Common myeloid progenitor, CD34-positive (primary cell): Measurements from ENCODE around the gene DYDC2.

Source experiments
- CTCF ChIA-PET: fragments of 350-600 bp; sonication (Branson Sonifier 250); formaldehyde crosslinking; loops from one replicate; lab custom pipeline; 2021; ENCODE audit warnings: antibody characterized with exemption; lab: Charles Lee
- POLR2A ChIA-PET: fragments of 350-600 bp; sonication (Branson Sonifier 250); formaldehyde crosslinking; loops from one replicate; lab custom pipeline; 2021; ENCODE audit warnings: antibody characterized with exemption; lab: Charles Lee
- DNase-seq, 3 donors: peaks; one replicate each; pipeline versions ENCODE4 v3.0.0 to v3.0.0-alpha.2; 2013
- H3K27ac ChIP-seq, 2 experiments: 1 replicate in 1 of 2; 2 replicates in 1 of 2; pipeline ENCODE4 v1.7.0; 2013; ENCODE audit warnings: inconsistent platforms in 2 of 2, low read length in 2 of 2, mild to moderate bottlenecking in 2 of 2, low read depth in 1 of 2, moderate library complexity in 1 of 2; ENCODE audit not compliant: severe bottlenecking in 2 of 2, insufficient read depth in 1 of 2, poor library complexity in 1 of 2
- H3K27me3 ChIP-seq, 5 experiments: replicated peaks in 2 of 5; 1 replicate in 3 of 5; 2 replicates in 2 of 5; pipeline versions ENCODE4 v1.6.1 to v1.7.0; 2013; ENCODE audit warnings: low read length in 4 of 5, mild to moderate bottlenecking in 2 of 5, moderate library complexity in 2 of 5, inconsistent platforms in 1 of 5; ENCODE audit not compliant: insufficient read depth in 5 of 5, control insufficient read depth in 4 of 5
- H3K36me3 ChIP-seq, 4 experiments: 1 replicate in 2 of 4; 2 replicates in 2 of 4; pipeline versions ENCODE4 v1.6.1 to v1.7.0; 2013; ENCODE audit warnings: low read length in 3 of 4, control low read depth in 1 of 4, mild to moderate bottlenecking in 1 of 4; ENCODE audit not compliant: control insufficient read depth in 4 of 4, insufficient read depth in 4 of 4
- H3K4me1 ChIP-seq, 4 experiments: 1 replicate in 3 of 4; 2 replicates in 1 of 4; pipeline versions ENCODE4 v1.6.1 to v1.7.1; 2013; ENCODE audit warnings: low read length in 3 of 4, mild to moderate bottlenecking in 3 of 4, control low read depth in 1 of 4, inconsistent platforms in 1 of 4, moderate library complexity in 1 of 4; ENCODE audit not compliant: control insufficient read depth in 4 of 4, insufficient read depth in 4 of 4; ENCODE audit errors: control extremely low read depth in 1 of 4
- H3K4me3 ChIP-seq, 7 experiments: 1 replicate in 4 of 7; 2 replicates in 3 of 7; pipeline versions ENCODE4 v1.5.1 to v1.7.0; 2013; ENCODE audit warnings: mild to moderate bottlenecking in 7 of 7, low read length in 6 of 7, moderate library complexity in 6 of 7, inconsistent platforms in 2 of 7, low read depth in 2 of 7, control low read depth in 1 of 7; ENCODE audit not compliant: insufficient read depth in 4 of 7, control insufficient read depth in 1 of 7; ENCODE audit errors: extremely low read depth in 1 of 7
- H3K9me3 ChIP-seq, 5 experiments: 1 replicate in 4 of 5; 2 replicates in 1 of 5; pipeline versions ENCODE4 v1.6.1 to v1.7.1; 2013; ENCODE audit warnings: low read length in 4 of 5, mild to moderate bottlenecking in 2 of 5, inconsistent platforms in 1 of 5, low read depth in 1 of 5, moderate library complexity in 1 of 5; ENCODE audit not compliant: control insufficient read depth in 4 of 5, insufficient read depth in 2 of 5; ENCODE audit errors: control extremely low read depth in 1 of 5
- WGBS: methylation state at CpG from one replicate; pipeline ENCODE4 v1.1.5; 2013; ENCODE audit not compliant: insufficient coverage; 5-methylcytosine and 5-hydroxymethylcytosine counted together

The DYDC2 gene

GRCh38 chr10:80359644-80360043 lies 3.1 kb downstream of the DYDC2 start:
- ChIA-PET POLR2A (no interaction called here), CTCF (no interaction called here)
- WGBS = 97% methylated on average over 18 of the region's 22 CpGs
- DNase-seq = no peak
- Histone ChIP-seq H3K4me1 (peaks cover 0 to 14% (median 10%) of the 10 kb centered on the region in 4 experiments), H3K27me3 (peaks cover 0 to 19% (median 10%) of the 10 kb centered on the region in 5 experiments), H3K9me3 (peaks cover 0 to 2% (median 0%) of the 10 kb centered on the region in 5 experiments), H3K27ac (no peak overlapping the region), H3K36me3 (no peaks in the 10 kb centered on the region), H3K4me3 (no peak overlapping the region)

DNA sequence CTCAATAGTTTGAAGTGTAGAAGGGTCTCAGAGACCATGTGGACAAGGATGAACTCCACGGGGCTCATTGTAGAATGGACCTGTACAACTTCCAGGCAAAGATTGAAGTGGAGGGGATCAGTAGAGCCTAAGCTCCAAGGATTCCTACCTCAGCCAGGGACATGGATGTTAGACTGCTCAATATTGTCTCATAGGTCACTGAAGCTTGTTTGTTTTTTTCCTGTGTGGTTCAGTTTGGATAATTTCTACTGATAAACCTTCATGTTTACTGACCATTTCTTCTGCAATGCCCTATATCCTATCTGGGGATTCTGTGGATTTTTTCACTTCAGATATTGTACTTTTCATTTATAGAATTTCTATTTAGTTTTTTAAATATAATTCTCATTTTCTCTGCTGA lies 8.9 kb downstream of the DYDC2 start:
- POLR2A ChIA-PET = no interaction called here
- no peaks in the 10 kb centered on the region for H3K4me1 ChIP-seq
- peaks cover 0 to 3% (median 0%) of the 10 kb centered on the region in 5 experiments for H3K27me3 ChIP-seq
- CTCF ChIA-PET = interaction anchor here (0.9 to 1.5 kb wide), 3 partner anchors 12 to 140 kb away, joined by 3 to 4 read pairs (median 3); no protein-coding TSS in a partner anchor
- 0% methylated on average over 1 of the region's 1 CpG for WGBS
- peaks cover 2 to 16% (median 14%) of the 10 kb centered on the region in 5 experiments for H3K9me3 ChIP-seq
- no peak overlapping the region for H3K27ac ChIP-seq
- DNase-seq = no peak
- H3K36me3 ChIP-seq = no peaks in the 10 kb centered on the region
- no peak overlapping the region for H3K4me3 ChIP-seq

GRCh38 chr10:80371467-80371866 lies 14.9 kb downstream of the DYDC2 start:
- CTCF ChIA-PET = no interaction called here

DNA sequence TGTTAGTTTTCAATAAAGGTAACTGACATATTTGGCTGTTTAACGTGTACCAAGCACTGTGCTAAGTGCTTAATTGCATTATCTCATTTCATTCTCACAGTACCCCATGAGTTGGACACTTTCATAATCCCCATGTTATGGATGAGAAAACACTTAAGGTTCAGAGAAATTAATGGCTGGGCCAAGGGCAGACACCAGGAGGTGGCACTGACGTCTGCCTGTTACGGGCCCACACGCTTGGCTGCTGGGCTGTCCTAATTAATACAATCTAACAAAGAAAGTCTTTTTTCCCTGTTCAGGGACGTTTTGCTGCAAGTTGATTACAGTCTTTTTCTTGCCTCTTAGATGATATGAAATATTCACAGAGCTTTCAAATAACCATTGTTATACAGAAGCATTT lies 16.1 kb downstream of the DYDC2 start:
- no peak for DNase-seq
- WGBS = 83% methylated on average over 1 of the region's 5 CpGs
- CTCF ChIA-PET = interaction anchor here (1.0 to 1.2 kb wide), 2 partner anchors 10 to 18 kb away, joined by 3 to 4 read pairs; no protein-coding TSS in a partner anchor
- Histone ChIP-seq H3K9me3 (peaks cover 0 to 5% (median 2%) of the 10 kb centered on the region in 5 experiments), H3K4me1 (no peaks in the 10 kb centered on the region), H3K36me3 (no peaks in the 10 kb centered on the region), H3K27me3 (no peaks in the 10 kb centered on the region), H3K27ac (no peak overlapping the region), H3K4me3 (no peak overlapping the region)
- POLR2A ChIA-PET = no interaction called here

More at GRCh38 chr10:80371467-80371866, 14.9 kb downstream of the DYDC2 start:
- no peaks in the 10 kb centered on the region for H3K27me3 ChIP-seq
- H3K4me1 ChIP-seq = no peaks in the 10 kb centered on the region
- H3K4me3 ChIP-seq = no peak overlapping the region
- DNase-seq = no peak
- no peaks in the 10 kb centered on the region for H3K36me3 ChIP-seq
- no peak overlapping the region for H3K27ac ChIP-seq
- WGBS = 81% methylated on average over 6 of the region's 6 CpGs
- POLR2A ChIA-PET = no interaction called here
- peaks cover 2 to 13% (median 12%) of the 10 kb centered on the region in 5 experiments for H3K9me3 ChIP-seq

DNA sequence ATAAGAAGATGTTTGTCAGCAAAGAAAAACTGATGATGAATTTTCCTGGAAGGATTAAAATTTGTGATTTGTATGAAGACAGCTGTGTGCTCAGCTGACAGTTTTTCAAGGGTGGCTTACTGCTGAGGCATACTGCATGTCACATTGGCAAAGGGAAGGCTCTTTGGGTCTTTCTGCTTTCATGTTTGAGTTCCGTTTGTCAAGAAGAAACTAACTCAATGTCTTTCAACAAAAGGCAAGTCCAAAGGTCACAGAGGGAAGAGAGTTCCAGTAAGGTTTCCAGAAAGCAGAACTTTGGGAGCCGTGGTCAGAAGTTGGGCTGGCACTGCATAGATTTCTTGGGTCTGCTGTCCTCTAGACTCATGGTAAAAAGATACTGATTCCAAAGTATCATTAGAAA lies 16.9 kb downstream of the DYDC2 start:
- Histone ChIP-seq H3K27me3 (no peaks in the 10 kb centered on the region), H3K4me1 (peaks cover 0 to 3% (median 1%) of the 10 kb centered on the region in 4 experiments), H3K4me3 (no peak overlapping the region), H3K36me3 (no peaks in the 10 kb centered on the region), H3K27ac (no peak overlapping the region), H3K9me3 (no peaks in the 10 kb centered on the region)
- CTCF ChIA-PET = interaction anchor here (1.2 kb wide), 1 partner anchor 10 kb away, joined by 4 read pairs; no protein-coding TSS in a partner anchor
- 94% methylated on average over 2 of the region's 2 CpGs for WGBS
- POLR2A ChIA-PET = no interaction called here
- DNase-seq = no peak

DNA sequence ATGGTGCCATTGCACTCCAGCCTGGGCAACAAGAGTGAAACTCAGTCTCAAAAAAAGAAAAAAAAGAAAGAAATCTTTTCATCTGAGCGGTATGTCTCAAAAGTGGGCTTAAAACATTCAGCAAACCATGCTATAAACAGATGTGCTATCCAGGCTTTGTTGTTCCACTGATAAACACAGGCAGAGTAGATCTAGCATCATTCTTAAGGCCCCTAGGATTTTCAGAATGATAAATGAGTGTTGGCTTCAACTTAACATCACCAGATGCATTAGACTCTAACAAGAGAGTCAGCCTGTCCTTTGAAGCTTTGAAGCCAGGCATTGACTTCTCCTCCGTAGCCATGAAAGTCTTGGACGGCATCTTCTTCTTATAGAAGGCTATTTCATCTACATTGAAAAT lies 23.1 kb downstream of the DYDC2 start:
- Histone ChIP-seq H3K9me3 (no peaks in the 10 kb centered on the region), H3K27ac (no peak overlapping the region), H3K27me3 (no peaks in the 10 kb centered on the region), H3K36me3 (no peaks in the 10 kb centered on the region), H3K4me3 (no peak overlapping the region), H3K4me1 (peaks cover 0 to 7% (median 4%) of the 10 kb centered on the region in 4 experiments)
- POLR2A ChIA-PET = no interaction called here
- 100% methylated on average over 1 of the region's 3 CpGs for WGBS
- CTCF ChIA-PET = interaction anchor here (1.0 to 4.8 kb wide), 6 partner anchors 15 to 545 kb away, joined by 3 to 38 read pairs (median 5); no protein-coding TSS in a partner anchor
- no peak for DNase-seq

DNA sequence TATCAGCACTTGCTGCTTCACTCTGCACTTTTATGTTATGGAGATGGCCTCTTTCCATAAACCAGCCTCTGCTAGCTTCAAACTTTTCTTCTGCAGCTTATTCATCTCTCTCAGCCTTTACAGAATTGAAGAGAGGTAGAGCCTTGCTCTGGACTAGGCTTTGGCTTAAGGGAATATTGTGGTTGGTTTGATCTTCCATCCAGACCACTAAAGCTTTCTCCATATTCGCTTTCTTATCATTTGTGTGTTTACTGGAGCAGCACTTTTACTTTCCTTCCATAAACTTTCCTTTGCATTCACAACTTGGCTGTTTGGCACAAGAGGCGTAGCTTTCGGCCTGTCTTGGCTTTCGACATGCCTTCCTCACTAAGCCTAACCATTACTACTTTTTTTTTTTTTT lies 23.6 kb downstream of the DYDC2 start:
- CTCF ChIA-PET = interaction anchor here (1.0 to 4.8 kb wide), 6 partner anchors 15 to 544 kb away, joined by 3 to 38 read pairs (median 5); no protein-coding TSS in a partner anchor
- POLR2A ChIA-PET = no interaction called here
- Histone ChIP-seq H3K27me3 (no peaks in the 10 kb centered on the region), H3K27ac (no peak overlapping the region), H3K9me3 (no peaks in the 10 kb centered on the region), H3K4me3 (no peak overlapping the region), H3K36me3 (no peaks in the 10 kb centered on the region), H3K4me1 (peaks cover 0 to 7% (median 4%) of the 10 kb centered on the region in 4 experiments)
- WGBS = 95% methylated on average over 4 of the region's 4 CpGs
- DNase-seq = no peak
